HG03469 (cell line): ENCODE measurements around the gene MEF2A.

Source experiments
- ATAC-seq: cut with Tn5 transposase; IDR thresholded peaks from one replicate; pipeline ENCODE4 v1.9.1; 2021; ENCODE audit warnings: mild to moderate bottlenecking, moderate library complexity, moderate number of reproducible peaks; ENCODE audit not compliant: unreplicated experiment

Gene MEF2A

DNA sequence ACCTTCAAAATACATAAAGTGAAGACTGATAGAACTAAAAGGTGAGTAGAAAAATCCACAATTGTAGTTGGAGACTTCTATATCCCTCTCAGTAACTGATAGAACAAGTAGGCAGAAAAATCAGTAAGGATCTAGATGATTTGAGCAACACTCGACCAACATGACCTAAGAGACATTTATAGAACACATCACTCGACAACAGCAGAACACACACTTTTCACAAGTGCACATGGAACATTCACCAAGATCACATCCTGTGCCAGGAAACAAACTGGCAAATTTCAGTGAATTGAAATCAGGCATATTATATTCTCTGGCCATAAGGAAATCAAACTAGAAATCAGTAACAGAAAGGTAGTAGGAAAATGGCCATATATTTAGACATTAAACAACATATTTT, 130.3 kb downstream of the MEF2A start:
- ATAC-seq: no peak

DNA sequence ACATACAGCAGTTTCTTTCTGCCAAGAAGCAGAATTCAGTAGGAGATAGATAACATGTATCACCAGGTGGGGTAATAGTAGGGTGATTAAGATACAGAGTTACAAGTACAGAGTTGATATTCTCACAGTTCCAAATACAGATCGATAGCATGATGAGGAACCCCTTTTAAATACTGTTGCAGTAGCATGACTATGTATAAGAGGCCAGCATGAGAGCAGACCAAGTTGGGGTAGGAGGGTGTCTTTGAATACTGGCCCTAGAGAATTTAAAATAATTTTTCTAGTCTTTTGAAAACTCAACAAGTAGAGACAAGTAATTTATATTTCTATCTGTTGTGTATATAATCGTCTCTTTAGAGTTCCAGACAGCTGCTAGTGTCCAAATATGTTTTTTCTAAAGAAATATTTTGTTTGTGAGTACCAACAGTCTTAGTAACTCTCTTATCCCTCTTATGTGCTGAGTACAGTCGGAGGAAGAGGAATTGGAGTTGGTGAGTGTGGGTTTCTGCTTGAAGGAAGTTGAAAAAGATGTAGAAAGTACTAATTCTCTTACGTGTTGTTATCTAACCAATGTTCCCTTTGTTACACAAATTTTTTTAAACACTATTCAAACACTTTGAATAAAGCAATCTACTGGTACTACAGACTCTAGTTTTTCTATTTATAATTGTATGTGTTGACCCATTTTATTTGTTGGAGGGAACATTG, 137.3 kb downstream of the MEF2A start:
- ATAC-seq: no peak

DNA sequence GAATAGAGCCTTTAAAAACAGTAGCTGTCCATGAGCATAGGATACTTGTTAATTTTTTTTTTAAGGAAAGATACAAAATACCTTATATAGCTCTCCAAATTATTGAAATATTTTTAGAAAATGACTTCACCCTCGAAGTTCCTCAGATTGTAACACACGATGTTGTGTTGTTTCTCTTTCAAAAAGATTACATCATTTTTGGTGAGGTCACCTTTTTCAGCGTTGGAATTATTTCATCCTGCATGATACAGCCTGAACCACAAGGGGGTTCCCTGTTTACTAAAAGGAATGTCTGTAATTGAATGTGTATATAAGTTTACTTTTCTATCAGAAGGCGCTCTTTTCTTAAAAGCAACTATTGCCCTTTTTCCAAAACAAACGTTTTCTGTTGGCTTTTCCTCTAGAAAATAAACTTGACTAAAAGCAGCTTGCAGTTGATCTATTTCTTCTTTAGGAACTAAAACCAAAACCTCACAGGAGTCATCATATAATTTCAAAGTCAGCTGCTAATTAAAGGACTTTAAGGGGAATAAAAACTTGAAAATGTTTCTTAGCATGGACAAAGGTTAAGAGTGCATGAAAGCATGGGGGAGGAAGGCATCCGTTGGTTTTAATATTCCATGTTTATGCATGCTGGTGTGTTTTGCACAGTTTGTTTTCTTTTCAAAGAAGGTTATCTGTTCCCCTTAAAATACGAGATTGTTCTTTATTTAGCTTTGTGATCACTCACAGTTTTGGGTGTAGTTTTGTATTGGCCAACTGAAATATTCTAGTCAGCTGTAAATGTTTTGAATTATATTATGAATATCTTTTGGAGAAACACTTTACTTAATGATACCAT, 138.0 kb downstream of the MEF2A start:
- peak; percentile 44 for ATAC-seq

DNA sequence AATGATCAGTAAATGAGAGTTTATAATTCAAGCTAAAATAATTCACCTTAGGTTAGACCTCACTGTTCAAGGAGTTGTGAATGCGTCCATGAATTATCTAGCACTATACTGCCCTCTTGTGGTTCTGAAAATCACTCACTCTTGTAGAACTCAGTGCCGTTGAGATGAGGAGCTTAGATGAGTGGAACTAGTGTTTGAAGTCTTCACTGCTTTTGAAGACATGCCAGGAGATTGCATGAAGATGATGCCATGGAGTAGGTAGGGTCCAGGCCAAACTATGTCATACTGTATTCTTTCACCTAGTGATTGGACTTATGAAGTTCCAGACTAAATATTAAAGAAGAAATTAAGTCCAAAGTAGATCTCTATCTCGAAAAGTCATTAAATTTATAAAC, 138.7 kb downstream of the MEF2A start:
- ATAC-seq: peak; percentile 54

DNA sequence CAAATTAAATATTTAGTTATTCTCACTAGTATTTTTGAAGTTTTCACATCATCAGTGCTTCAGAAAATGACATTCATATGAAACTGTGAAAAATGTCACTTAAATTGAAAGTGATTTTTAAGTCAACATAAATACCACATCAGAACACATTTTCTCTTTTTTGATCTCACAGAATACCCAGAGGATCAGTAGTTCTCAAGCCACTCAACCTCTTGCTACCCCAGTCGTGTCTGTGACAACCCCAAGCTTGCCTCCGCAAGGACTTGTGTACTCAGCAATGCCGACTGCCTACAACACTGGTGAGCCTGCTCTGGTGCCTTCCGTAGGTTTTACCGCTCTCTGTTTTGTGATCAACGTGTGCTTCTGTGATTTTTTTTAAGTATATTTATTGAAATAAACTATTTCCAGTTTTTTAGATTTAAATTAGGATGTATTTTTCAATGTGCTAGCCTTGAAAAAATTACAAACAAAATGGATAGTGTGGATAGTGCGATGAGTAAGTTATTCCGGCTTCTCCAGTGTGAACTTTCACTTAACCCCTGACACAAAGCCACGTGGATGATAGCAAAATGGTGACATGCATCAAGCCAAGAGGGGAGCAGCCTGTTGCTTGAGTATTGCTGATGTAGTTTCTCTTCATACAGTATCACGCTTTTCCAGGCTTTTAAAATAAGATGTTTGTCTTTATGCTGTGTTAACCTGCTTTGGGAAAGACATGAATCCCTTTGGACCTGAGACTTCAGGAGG, 140.9 kb downstream of the MEF2A start:
- no peak for ATAC-seq

DNA sequence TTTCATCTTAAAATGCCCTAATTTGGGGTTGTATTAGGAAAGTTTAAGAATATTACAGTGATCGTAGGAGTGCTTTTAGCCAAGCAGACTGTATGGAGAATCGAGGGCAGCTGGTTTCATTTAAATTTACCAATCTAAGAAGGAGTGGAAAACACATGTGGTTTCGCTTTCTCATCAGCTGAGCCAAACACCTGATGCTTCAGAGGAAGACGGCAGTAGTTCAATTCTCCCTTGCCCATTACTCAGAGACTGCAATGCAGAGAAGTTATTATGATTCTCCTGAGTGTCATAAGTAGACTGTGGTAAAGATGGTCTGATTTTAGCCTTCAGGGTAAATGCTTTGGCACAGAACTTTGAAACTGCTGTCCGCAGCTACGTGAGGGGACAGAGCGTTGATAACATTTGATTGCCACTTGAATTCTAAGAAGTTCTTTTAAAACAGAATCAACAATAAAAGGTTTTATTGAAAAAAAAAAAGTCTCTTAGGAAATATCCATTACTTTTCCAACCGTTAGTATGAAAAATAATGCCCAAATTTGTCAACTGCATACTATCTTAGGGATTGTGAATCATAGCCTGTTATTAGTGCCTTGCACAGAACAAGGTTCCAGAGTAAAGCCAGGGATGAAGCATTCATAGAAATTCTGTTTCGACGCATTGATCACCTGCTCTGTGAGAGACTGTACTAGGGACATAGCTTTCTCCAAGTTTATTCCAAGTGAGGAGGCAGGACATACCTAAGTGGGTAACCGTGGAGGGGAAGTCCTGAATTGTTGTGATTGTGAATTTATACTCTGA, 141.9 kb downstream of the MEF2A start:
- no peak for ATAC-seq

DNA sequence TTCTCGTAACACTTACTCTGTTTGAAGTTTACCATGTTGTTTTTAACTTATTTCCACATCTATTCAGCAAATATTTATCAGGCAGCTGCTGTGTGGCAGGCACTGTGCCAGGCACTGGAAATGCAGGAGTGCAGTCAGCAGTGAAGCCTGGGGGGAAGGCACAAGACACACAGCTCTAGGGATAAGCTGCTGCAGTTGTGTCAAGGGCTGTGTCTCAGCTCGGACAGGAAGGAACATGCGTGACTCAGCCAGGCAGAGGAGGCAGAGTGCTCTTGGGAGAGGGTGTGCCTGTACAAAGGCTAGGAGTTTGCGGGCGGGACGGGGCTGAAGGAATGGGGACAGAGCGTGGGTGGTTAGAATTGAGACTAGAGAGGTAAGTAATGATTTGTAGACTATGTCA, 142.8 kb downstream of the MEF2A start:
- no peak for ATAC-seq

DNA sequence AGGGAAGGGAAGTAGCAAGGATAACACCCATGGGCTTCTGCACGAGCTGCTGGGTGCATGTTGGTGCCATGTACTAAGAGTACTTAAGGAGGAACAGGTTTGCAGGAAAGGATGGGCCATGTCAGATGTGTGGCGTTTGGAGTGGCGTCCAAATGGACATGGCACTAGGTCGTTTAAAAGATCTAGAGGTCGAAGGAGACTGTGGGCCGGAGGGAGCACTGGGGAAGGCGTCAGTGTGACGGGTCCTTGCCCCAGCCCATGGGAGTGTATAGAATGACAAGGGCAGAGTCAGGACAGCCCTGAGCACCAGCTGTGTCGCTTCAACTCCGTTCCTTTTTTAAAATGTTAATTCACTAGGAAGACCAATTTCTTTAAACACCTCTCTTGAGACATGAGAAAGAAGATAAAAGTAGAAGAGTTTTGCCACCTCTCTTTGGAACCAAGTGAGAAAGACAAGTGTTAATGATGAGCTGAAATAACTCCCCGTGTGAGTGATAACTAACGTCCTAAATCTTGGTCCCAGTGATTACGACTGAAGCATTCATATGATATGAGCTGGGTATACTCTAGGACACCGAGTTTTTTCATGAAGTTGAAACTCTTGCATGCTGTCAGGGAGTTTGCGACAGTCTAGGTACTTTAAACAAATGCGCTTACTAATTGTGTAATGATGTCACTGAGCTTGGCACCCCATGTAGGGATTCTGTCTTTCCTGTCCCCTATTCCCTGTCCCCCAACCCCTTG, 143.6 kb downstream of the MEF2A start:
- ATAC-seq: no peak

DNA sequence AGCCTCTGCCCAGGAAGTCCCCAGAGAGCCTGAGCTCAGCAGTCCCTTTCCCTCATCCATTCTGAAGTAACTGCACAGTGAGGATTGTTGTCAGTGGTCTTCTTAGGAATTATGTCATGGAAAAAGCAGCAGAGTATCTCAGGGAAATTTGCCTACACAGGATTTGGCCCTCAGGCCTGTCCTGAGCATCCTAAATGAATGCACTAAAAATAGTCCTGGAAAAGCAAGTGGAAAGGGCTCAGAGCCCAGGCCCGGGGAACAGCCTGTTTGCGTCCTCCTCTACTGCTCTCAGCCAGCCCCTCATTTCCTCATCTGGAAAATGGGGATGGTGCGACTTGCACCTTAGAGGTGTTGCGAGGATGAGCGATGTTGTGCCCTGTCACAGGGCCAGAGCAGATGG, 145.8 kb downstream of the MEF2A start:
- ATAC-seq: no peak

DNA sequence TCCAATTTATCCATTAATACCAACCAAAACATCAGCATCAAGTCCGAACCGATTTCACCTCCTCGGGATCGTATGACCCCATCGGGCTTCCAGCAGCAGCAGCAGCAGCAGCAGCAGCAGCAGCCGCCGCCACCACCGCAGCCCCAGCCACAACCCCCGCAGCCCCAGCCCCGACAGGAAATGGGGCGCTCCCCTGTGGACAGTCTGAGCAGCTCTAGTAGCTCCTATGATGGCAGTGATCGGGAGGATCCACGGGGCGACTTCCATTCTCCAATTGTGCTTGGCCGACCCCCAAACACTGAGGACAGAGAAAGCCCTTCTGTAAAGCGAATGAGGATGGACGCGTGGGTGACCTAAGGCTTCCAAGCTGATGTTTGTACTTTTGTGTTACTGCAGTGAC, 146.6 kb downstream of the MEF2A start:
- ATAC-seq: no peak

DNA sequence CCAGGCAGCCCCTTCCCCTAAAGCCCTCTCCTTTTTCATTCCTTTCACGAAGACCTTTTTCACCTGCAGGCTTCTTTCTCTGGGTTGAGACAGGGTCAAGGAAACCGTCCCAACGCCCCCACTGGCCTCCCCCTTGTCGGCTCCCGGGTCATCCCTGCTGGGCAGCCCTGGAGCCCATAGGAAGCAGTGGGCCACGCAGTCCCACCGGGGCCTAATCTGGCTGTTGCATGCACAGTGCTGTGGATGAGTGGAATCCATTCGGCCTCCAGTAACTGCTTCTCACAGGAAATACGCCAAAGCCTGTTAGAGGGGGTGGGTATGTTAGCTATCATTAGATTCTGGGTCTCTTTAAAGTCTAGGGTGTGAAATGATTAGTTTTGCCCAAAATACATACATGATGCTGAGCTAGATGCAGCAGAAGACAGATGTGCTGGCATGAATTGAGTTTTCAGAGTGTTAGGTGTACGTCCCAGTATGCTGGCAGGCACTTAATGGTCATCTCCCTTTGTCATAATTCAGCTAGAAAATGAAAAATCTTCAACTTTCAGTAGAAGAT, 150.8 kb downstream of the MEF2A start:
- no peak for ATAC-seq

DNA sequence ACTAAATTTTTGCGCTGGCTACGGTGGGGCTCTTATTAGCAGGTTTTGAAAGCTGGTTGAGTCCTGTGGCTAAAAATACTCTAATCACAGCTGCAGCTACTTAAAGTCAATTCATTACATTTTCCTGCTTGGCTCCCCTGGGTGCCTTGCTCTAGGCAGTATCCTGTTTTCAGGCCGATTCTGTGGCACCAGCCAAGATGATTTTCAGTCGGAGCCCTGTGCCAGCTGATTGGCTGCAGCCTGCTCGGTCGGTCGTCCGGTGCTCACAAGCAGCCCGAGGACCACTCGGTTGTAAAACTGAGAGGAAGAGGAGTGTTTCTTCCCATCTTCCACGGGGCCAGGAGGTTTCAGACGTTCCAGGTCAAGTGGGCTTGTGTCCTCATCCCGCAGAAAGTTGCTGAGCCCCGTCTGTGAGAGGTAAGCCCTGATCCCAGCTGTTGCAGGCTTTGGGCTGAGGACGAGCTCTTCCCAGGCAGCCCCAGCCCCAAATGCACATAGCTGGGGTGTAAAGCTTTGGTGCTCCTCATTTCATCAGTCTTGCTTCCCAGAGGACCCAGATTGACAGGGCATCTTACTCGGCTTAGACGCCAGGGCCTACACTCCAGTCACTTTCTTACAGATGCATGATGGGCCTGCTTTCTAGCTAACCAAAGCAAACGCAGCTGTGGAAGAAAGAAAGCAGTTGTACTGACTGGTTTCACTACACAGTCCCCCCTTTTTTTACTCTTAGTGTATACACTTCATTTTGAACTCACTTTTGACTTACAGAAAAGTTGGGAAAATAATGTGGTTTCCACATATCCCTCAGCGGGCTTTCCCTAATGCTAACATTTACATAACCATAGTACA, 151.6 kb downstream of the MEF2A start:
- ATAC-seq: no peak

DNA sequence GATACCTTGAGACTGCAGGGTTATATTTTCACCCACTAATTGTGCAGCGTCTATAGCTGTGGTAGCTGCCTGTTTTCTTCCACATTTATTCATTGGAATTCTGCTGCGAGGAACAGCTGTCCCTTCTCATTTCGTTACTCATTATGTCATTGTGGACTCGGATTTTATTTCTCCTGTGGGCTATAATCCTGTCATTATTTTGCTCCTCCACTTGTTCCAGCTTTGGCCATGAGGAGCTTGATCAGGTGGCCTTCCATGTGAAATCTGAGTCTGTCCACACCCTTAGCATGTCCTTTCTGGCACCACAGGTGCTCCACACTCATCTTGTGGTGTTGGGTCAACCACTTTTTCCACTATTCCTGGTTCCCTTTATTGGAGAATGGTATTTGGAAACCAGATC, 152.6 kb downstream of the MEF2A start:
- no peak for ATAC-seq

DNA sequence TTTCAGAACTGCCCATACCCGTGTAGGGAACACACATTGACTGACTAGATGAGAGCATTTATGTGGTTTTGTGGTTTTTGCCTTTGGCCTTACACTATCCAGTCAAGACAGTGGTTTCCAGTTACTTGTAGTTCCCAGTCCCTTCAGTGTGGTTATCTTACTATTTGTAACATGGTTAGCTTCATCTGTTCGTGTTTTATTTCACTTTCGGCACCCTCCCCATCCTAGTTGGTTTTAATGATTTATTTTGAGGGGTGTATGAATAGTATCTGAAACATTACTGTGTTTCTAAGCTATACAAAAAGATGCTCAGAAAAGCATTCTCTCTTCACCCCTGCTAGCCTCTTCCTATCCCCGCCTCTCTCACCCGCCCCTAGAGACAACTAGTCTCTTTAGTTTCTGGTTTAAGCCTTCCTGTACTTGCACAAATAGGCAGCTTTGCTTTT, 153.3 kb downstream of the MEF2A start:
- ATAC-seq: peak; percentile 83

DNA sequence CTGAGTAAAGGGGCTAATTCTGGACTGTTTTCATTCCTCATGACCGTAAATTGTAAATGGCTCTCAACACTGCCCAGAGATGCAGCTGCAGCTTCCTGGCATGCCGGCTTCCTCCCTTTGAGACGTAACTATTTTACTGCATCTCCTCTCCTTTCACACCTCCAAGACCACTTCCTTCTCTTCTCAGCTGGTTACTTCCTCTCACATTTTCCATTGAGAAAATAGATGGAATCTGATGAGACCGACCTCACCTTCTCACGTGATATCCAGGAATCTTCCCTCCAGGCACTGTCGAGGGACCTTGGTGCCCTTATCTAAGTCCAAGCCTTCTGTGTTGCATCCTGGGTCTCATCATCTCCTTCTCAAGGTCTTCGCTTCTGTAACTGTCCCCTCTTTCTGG, 154.7 kb downstream of the MEF2A start:
- no peak for ATAC-seq

DNA sequence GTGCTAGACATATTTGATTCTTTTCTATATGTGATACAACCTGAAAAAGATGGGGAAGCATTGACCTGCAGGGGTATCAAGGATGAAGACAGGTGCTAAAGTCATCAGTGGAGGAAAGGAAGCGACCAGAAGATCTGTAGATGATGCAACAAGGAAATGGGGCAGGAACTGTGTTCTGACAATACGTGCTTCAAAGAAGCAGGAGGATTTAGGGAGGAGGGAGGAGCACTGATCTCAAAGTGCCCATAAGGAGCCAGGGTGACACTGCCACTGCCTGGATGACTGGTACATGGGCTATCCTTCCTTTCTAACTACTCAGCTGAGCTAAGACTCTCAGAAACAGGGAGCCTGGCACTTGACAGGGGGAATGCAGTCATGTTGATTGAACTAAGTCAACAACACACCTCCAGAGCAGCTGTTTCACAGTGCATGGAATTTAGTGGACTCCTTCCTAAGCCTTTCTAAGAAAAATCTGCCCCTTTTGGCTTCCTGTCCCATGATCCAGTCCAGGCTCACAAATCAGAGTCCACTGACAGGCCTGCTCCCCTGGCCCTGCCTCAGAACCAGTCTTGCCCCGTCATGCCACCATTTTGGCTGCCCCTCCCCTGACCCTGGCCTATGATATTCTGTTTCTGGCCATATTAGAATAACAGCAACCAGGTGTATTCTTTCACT, 155.5 kb downstream of the MEF2A start:
- ATAC-seq: no peak

DNA sequence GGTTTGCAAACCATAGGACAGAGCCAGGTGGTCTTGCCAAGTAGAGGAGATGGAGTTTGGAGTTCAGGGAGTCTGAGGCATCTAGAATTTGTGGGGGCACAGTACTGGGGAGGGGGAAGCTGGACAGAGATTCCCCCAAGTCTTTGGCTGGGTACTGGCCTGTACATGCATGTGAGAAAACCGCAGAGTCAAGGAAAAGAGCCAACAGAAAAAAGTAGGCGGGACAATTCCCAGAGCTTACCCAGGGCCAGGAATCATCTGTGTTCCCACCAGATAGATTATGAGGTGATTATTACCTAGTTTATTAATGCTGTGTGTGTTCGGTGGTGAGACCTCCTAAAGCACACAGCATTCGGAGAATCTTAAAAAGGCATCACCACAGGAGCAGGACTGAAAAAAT, 156.1 kb downstream of the MEF2A start:
- ATAC-seq: no peak

DNA sequence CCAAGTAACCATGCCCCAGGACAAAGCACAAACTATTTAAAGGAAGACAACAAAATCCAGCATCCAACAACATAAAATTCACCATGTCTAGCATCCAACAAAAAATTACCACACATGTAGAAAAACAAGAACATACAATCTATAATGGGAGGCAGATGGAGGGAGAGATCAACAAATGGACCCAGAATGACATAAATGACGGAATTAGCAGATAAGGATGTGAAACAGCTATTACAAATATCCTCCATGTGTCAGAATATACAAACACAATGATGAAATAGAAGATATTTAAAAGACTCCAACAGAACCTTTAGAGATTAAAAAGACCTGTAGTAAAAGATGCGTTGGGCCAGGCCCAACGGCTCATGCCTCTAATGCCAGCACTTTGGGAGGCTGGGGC, 156.6 kb downstream of the MEF2A start:
- no peak for ATAC-seq
